Measurements from ENCODE around the gene DNAJC11.

- TF ChIP-seq CTCF (IDR thresholded peaks at IDR 0.05) (no peak), ZFX (IDR thresholded peaks at IDR 0.05; ENCODE audit: borderline replicate concordance) (no peak)
Measured at GRCh38 chr1:6688757-6689156, 12.9 kb downstream of the DNAJC11 start.
